B cell (primary cell): Measurements from ENCODE around the gene EED.

Experiments used
- CTCF ChIP-seq: fragments of 200-600 bp; IDR thresholded peaks from one replicate; pipeline ENCODE4 v1.8.0; 2022; ENCODE audit warnings: antibody characterized with exemption, mild to moderate bottlenecking
- EZH2 ChIP-seq: IDR thresholded peaks from 2 replicates; pipeline ENCODE4 v1.6.1; 2012; ENCODE audit warnings: borderline replicate concordance, low read depth, mild to moderate bottlenecking, moderate library complexity, low read length; ENCODE audit not compliant: insufficient read depth, poor library complexity, severe bottlenecking

GRCh38 chr11:86302092-86302793 is 57.7 kb downstream of the EED start, which contains the start of gene HIKESHI:
- TF ChIP-seq CTCF (no peak), EZH2 (no peak)
